Liver (tissue), 3 donors: ENCODE measurements around the gene MPV17.

Source experiments
- EGR1 ChIP-seq, 2 donors: IDR thresholded peaks; 2 replicates each; pipeline ENCODE4 v1.6.1; 2016 to 2018; ENCODE audit warnings: antibody characterized with exemption in 2 of 2, low read depth in 2 of 2
- FOXA1 ChIP-seq: IDR thresholded peaks from 2 replicates; pipeline ENCODE4 v1.6.1; 2016; ENCODE audit warnings: antibody characterized with exemption
- RAD21 ChIP-seq, 2 donors: IDR thresholded peaks; 2 replicates each; pipeline ENCODE4 v1.6.1; 2016; ENCODE audit warnings: antibody characterized with exemption in 2 of 2, mild to moderate bottlenecking in 2 of 2
- YY1 ChIP-seq: IDR thresholded peaks from 2 replicates; pipeline ENCODE4 v1.6.1; 2016; ENCODE audit warnings: antibody characterized with exemption, mild to moderate bottlenecking
- TF ChIP-seq, protein P1 (sequence below): fragments of 150-350 bp; IDR thresholded peaks from 2 replicates; pipeline ENCODE4 v1.5.1; 2017; ENCODE audit warnings: improper control_type of control experiment, low read depth, low read length; ENCODE audit not compliant: missing input control
- TF ChIP-seq, protein P2 (sequence below): IDR thresholded peaks from 2 replicates; pipeline ENCODE4 v1.6.1; 2016; ENCODE audit warnings: antibody characterized with exemption
- TF ChIP-seq, protein P3 (sequence below): IDR thresholded peaks from 2 replicates; pipeline ENCODE4 v1.6.1; 2016; ENCODE audit warnings: antibody characterized with exemption
- donor health status: healthy.
- donor health status: healthy.

DNA sequence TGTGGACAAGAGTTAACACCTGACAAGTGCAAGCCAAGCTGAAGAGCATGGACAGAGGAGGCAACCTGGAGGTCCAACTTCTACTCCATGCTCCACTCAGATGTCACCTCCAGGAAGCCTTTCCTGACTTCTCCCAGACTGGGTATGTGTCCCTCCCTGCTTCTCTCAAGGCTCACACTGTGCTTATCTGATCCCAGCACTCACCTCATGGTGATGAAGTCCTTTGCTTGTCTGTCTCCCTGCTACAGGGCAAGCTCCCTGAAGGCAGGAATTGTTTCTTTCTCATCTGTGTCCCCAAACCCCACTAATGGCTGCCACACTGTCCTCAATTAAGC, 57.4 kb downstream of the MPV17 start:
- TF ChIP-seq FOXA1 (no peak), YY1 (no peak), EGR1 (IDR thresholded peaks at IDR 0.05; ENCODE audit: low read depth in 2 of 2) (no peak), RAD21 (IDR thresholded peaks at IDR 0.05) (no peak)
- TF ChIP-seq, protein P1, sequence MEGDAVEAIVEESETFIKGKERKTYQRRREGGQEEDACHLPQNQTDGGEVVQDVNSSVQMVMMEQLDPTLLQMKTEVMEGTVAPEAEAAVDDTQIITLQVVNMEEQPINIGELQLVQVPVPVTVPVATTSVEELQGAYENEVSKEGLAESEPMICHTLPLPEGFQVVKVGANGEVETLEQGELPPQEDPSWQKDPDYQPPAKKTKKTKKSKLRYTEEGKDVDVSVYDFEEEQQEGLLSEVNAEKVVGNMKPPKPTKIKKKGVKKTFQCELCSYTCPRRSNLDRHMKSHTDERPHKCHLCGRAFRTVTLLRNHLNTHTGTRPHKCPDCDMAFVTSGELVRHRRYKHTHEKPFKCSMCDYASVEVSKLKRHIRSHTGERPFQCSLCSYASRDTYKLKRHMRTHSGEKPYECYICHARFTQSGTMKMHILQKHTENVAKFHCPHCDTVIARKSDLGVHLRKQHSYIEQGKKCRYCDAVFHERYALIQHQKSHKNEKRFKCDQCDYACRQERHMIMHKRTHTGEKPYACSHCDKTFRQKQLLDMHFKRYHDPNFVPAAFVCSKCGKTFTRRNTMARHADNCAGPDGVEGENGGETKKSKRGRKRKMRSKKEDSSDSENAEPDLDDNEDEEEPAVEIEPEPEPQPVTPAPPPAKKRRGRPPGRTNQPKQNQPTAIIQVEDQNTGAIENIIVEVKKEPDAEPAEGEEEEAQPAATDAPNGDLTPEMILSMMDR: no peak
- TF ChIP-seq, protein P2, sequence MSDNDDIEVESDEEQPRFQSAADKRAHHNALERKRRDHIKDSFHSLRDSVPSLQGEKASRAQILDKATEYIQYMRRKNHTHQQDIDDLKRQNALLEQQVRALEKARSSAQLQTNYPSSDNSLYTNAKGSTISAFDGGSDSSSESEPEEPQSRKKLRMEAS: no peak
- TF ChIP-seq, protein P3, sequence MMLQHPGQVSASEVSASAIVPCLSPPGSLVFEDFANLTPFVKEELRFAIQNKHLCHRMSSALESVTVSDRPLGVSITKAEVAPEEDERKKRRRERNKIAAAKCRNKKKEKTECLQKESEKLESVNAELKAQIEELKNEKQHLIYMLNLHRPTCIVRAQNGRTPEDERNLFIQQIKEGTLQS: no peak
